Urinary bladder (tissue), 4 donors: ENCODE data around the gene VNN1. TPM values are rescaled to one million over a fixed set of nuclear protein-coding genes. Genes with fewer than 3 reads are reported as not detected.
A peak's percentile ranks its signal among the peaks of the same experiment; 100 is the strongest.

Experiments
- DNase-seq: peaks from one replicate; pipeline ENCODE4 v3.0.0-alpha.2; 2015; ENCODE audit errors: extremely low spot score
- H3K27ac ChIP-seq: one replicate; pipeline ENCODE4 v1.5.1; 2013; ENCODE audit warnings: low read depth, mild to moderate bottlenecking, moderate library complexity
- H3K36me3 ChIP-seq: one replicate; pipeline ENCODE4 v1.6.1; 2013; ENCODE audit warnings: mild to moderate bottlenecking, moderate library complexity; ENCODE audit not compliant: insufficient read depth
- H3K4me1 ChIP-seq: one replicate; pipeline ENCODE4 v1.6.1; 2013; ENCODE audit warnings: mild to moderate bottlenecking, moderate library complexity; ENCODE audit not compliant: insufficient read depth
- H3K4me3 ChIP-seq: one replicate; pipeline ENCODE4 v1.5.1; 2013; ENCODE audit warnings: low read depth, low read length
- WGBS: extraction: QIAGEN DNeasy Blood & Tissue Kit; methylation state at CpG from one replicate; pipeline ENCODE4 v1.1.7; 2013; 5-methylcytosine and 5-hydroxymethylcytosine counted together
- polyA plus RNA-seq: library from polyadenylated mRNA; stranded (reverse); fragments of 200-250 nt; gene quantifications from one replicate; pipeline ENCODE4 v1.2.3, GENCODE V29; 2013
- total RNA-seq: library from RNA; depleted of rRNA; stranded (reverse); fragments of >200 nt; gene quantifications from one replicate; pipeline ENCODE4 v1.2.3, GENCODE V29; 2014
- donor health status: healthy with polysubstance abuse.
- donor health status: healthy.

VNN1 gene
- total and polyA plus RNA-seq, 2 donors, result 0.63 to 0.68 TPM

GRCh38 chr6:132675002-132675401 lies 38.9 kb downstream of the VNN1 start:
- Histone ChIP-seq H3K27ac (no peak overlapping the region), H3K4me3 (no peak overlapping the region), H3K36me3 (no peaks in the 10 kb centered on the region), H3K4me1 (no peaks in the 10 kb centered on the region)
- 66% methylated on average over 3 of the region's 3 CpGs for WGBS
- no peak for DNase-seq

- Histone ChIP-seq H3K4me1 (no peaks in the 10 kb centered on the region), H3K36me3 (no peaks in the 10 kb centered on the region), H3K27ac (no peak overlapping the region), H3K4me3 (no peak overlapping the region)
- no peak for DNase-seq
- 73% methylated on average over 10 of the region's 10 CpGs for WGBS
These were observed 40.3 kb downstream of the VNN1 start for GRCh38 chr6:132673376-132674094.

- no peak overlapping the region for H3K27ac ChIP-seq
- 91% methylated on average over 1 of the region's 1 CpG for WGBS
- no peaks in the 10 kb centered on the region for H3K4me1 ChIP-seq
- no peak overlapping the region for H3K4me3 ChIP-seq
- H3K36me3 ChIP-seq, result no peaks in the 10 kb centered on the region
- no peak for DNase-seq
These were observed 42.6 kb downstream of the VNN1 start for GRCh38 chr6:132671295-132671694.

GRCh38 chr6:132669690-132670291 lies 44.1 kb downstream of the VNN1 start:
- Histone ChIP-seq H3K27ac (no peak overlapping the region), H3K4me3 (no peak overlapping the region), H3K4me1 (no peaks in the 10 kb centered on the region), H3K36me3 (no peaks in the 10 kb centered on the region)
- DNase-seq, result peak; percentile 2
- WGBS, result 9% methylated on average over 4 of the region's 4 CpGs

GRCh38 chr6:132666118-132666517 lies 47.7 kb downstream of the VNN1 start:
- Histone ChIP-seq H3K27ac (no peak overlapping the region), H3K4me3 (no peak overlapping the region), H3K4me1 (no peaks in the 10 kb centered on the region), H3K36me3 (no peaks in the 10 kb centered on the region)
- no peak for DNase-seq
- 84% methylated on average over 4 of the region's 4 CpGs for WGBS

- Histone ChIP-seq H3K4me3 (no peak overlapping the region), H3K27ac (no peak overlapping the region), H3K36me3 (no peaks in the 10 kb centered on the region), H3K4me1 (no peaks in the 10 kb centered on the region)
- no peak for DNase-seq
- WGBS, result 97% methylated on average over 1 of the region's 1 CpG
These were observed 49.4 kb downstream of the VNN1 start for GRCh38 chr6:132664309-132665034.

- Histone ChIP-seq H3K4me1 (no peaks in the 10 kb centered on the region), H3K36me3 (no peaks in the 10 kb centered on the region), H3K4me3 (no peak overlapping the region), H3K27ac (no peak overlapping the region)
- WGBS, result 52% methylated on average over 1 of the region's 1 CpG
- DNase-seq, result no peak
These were observed 50.2 kb downstream of the VNN1 start for GRCh38 chr6:132663661-132664060.

GRCh38 chr6:132661906-132662305 lies 51.9 kb downstream of the VNN1 start:
- 72% methylated on average over 4 of the region's 4 CpGs for WGBS
- Histone ChIP-seq H3K4me1 (no peaks in the 10 kb centered on the region), H3K4me3 (no peak overlapping the region), H3K27ac (no peak overlapping the region), H3K36me3 (no peaks in the 10 kb centered on the region)
- DNase-seq, result no peak

GRCh38 chr6:132659082-132659481 lies 54.8 kb downstream of the VNN1 start, which contains the start of gene TAAR1:
Gene TAAR1 (minus strand): TSS chr6:132659182. CDS start chr6:132646003, 13,179 bp downstream.
- H3K4me1 ChIP-seq, result no peaks in the 10 kb centered on the region
- WGBS, result 84% methylated on average over 3 of the region's 3 CpGs
- no peak for DNase-seq

GRCh38 chr6:132651062-132651461 lies 62.8 kb downstream of the VNN1 start:
- no peaks in the 10 kb centered on the region for H3K36me3 ChIP-seq
- WGBS, result 84% methylated on average over 3 of the region's 3 CpGs
- DNase-seq, result no peak
- no peaks in the 10 kb centered on the region for H3K4me1 ChIP-seq
- H3K4me3 ChIP-seq, result no peak overlapping the region
- H3K27ac ChIP-seq, result no peak overlapping the region

More at GRCh38 chr6:132659082-132659481, 54.8 kb downstream of the VNN1 start, which contains the start of gene TAAR1:
- no peak within 1 kb of the TSS for H3K27ac ChIP-seq
- H3K36me3 ChIP-seq, result no peaks in the 10 kb centered on the region
- H3K4me3 ChIP-seq, result no peak within 1 kb of the TSS

- WGBS, result 88% methylated on average over 1 of the region's 1 CpG
- Histone ChIP-seq H3K4me1 (no peaks in the 10 kb centered on the region), H3K36me3 (no peaks in the 10 kb centered on the region), H3K4me3 (no peak overlapping the region), H3K27ac (no peak overlapping the region)
- no peak for DNase-seq
These were observed 63.4 kb downstream of the VNN1 start for GRCh38 chr6:132650429-132650828.

- Histone ChIP-seq H3K4me1 (no peaks in the 10 kb centered on the region), H3K36me3 (no peaks in the 10 kb centered on the region), H3K27ac (no peak overlapping the region), H3K4me3 (no peak overlapping the region)
- 42% methylated on average over 2 of the region's 2 CpGs for WGBS
- DNase-seq, result no peak
These were observed 65.0 kb downstream of the VNN1 start for GRCh38 chr6:132648828-132649227.

- H3K27ac ChIP-seq, result no peak overlapping the region
- no peak for DNase-seq
- 40% methylated on average over 2 of the region's 2 CpGs for WGBS
- no peak overlapping the region for H3K4me3 ChIP-seq
- H3K4me1 ChIP-seq, result no peaks in the 10 kb centered on the region
- no peaks in the 10 kb centered on the region for H3K36me3 ChIP-seq
These were observed 65.5 kb downstream of the VNN1 start for GRCh38 chr6:132648356-132648755.

- H3K27ac ChIP-seq, result no peak overlapping the region
- WGBS, result 50% methylated on average over 3 of the region's 3 CpGs
- no peaks in the 10 kb centered on the region for H3K4me1 ChIP-seq
- no peak for DNase-seq
- no peaks in the 10 kb centered on the region for H3K36me3 ChIP-seq
- H3K4me3 ChIP-seq, result no peak overlapping the region
These were observed 70.3 kb downstream of the VNN1 start for GRCh38 chr6:132643547-132643946.
